CD14-positive monocyte (primary cell): ENCODE data around the gene WDFY3. TPM values are rescaled to one million over a fixed set of nuclear protein-coding genes. Genes with fewer than 3 reads are reported as not detected.

ENCODE experiments used
- DNase-seq, 3 donors: peaks; one replicate each; pipeline ENCODE4 v3.0.0-alpha.2; 2011 to 2022
- H2AFZ ChIP-seq: 2 replicates; pipeline ENCODE4 v1.6.0; 2012; ENCODE audit warnings: mild to moderate bottlenecking, low read depth, low read length, inconsistent platforms; ENCODE audit not compliant: insufficient read depth, poor library complexity, severe bottlenecking
- H3K27ac ChIP-seq, 2 donors: 1 replicate in 1 of 2; 2 replicates in 1 of 2; pipeline ENCODE4 v1.5.1; 2012 to 2013; ENCODE audit warnings: low read length in 2 of 2, control low read depth in 1 of 2, inconsistent platforms in 1 of 2, low read depth in 1 of 2, mild to moderate bottlenecking in 1 of 2
- H3K27me3 ChIP-seq, 2 donors: one replicate each; pipeline versions ENCODE4 v1.6.0 to v1.6.1; 2011 to 2013; ENCODE audit warnings: low read length in 2 of 2; ENCODE audit not compliant: control insufficient read depth in 2 of 2, insufficient read depth in 2 of 2
- H3K36me3 ChIP-seq, 2 donors: replicated peaks in 1 of 2; 1 replicate in 1 of 2; 2 replicates in 1 of 2; pipeline versions ENCODE4 v1.5.1 to v1.6.1; 2012 to 2013; ENCODE audit warnings: low read length in 2 of 2, control low read depth in 1 of 2, inconsistent platforms in 1 of 2, mild to moderate bottlenecking in 1 of 2; ENCODE audit not compliant: insufficient read depth in 2 of 2, control insufficient read depth in 1 of 2
- H3K4me1 ChIP-seq, 2 donors: 1 replicate in 1 of 2; 2 replicates in 1 of 2; pipeline versions ENCODE4 v1.5.1 to v1.6.1; 2012 to 2013; ENCODE audit warnings: low read length in 2 of 2, control low read depth in 1 of 2, inconsistent platforms in 1 of 2, mild to moderate bottlenecking in 1 of 2, moderate library complexity in 1 of 2; ENCODE audit not compliant: insufficient read depth in 2 of 2, control insufficient read depth in 1 of 2
- H3K4me2 ChIP-seq: replicated peaks from 2 replicates; pipeline ENCODE3; 2012; ENCODE audit warnings: low read length, moderate library complexity, mild to moderate bottlenecking; ENCODE audit not compliant: poor library complexity, severe bottlenecking; ENCODE audit errors: extremely low read depth
- H3K4me3 ChIP-seq, 3 experiments: fragments of 200-600 bp in 1 of 3; sonication (generic) in 1 of 3; replicated peaks in 1 of 3; 1 replicate in 2 of 3; 2 replicates in 1 of 3; pipeline ENCODE4 v1.5.1; 2011 to 2013; ENCODE audit warnings: low read length in 3 of 3, mild to moderate bottlenecking in 3 of 3, control low read depth in 2 of 3, low read depth in 2 of 3, inconsistent platforms in 1 of 3, moderate library complexity in 1 of 3
- H3K79me2 ChIP-seq: 2 replicates; pipeline ENCODE4 v1.6.0; 2012; ENCODE audit warnings: mild to moderate bottlenecking, control low read depth, inconsistent platforms, low read length, moderate library complexity; ENCODE audit not compliant: insufficient read depth
- H3K9ac ChIP-seq: 2 replicates; pipeline ENCODE4 v1.6.0; 2017; ENCODE audit warnings: low read length, mild to moderate bottlenecking; ENCODE audit not compliant: insufficient read depth, poor library complexity, severe bottlenecking
- H3K9me3 ChIP-seq, 2 donors: replicated peaks in 1 of 2; 1 replicate in 1 of 2; 2 replicates in 1 of 2; pipeline versions ENCODE4 v1.5.1 to v1.6.1; 2012 to 2013; ENCODE audit warnings: low read length in 2 of 2, control low read depth in 1 of 2; ENCODE audit not compliant: control insufficient read depth in 1 of 2, insufficient read depth in 1 of 2
- H4K20me1 ChIP-seq: 2 replicates; pipeline ENCODE4 v1.6.0; 2012; ENCODE audit warnings: mild to moderate bottlenecking, low read length, control low read depth, moderate library complexity; ENCODE audit not compliant: insufficient read depth
- H3K27ac Mint-ChIP-seq, 7 donors: one replicate each; pipeline ENCODE4 v1.8.0; 2020; ENCODE audit warnings: mild to moderate bottlenecking in 7 of 7, mixed read lengths in 7 of 7, moderate library complexity in 6 of 7, inconsistent platforms in 2 of 7
- H3K27me3 Mint-ChIP-seq, 3 donors: one replicate each; pipeline ENCODE4 v1.8.0; 2021 to 2022; ENCODE audit warnings: low read depth in 3 of 3, mild to moderate bottlenecking in 3 of 3, mixed read lengths in 3 of 3, moderate library complexity in 3 of 3, inconsistent platforms in 1 of 3
- H3K36me3 Mint-ChIP-seq, 2 donors: one replicate each; pipeline ENCODE4 v1.8.0; 2020; ENCODE audit warnings: mixed read lengths in 2 of 2, inconsistent platforms in 1 of 2, mild to moderate bottlenecking in 1 of 2
- H3K4me1 Mint-ChIP-seq: one replicate; pipeline ENCODE4 v1.8.0; 2020; ENCODE audit warnings: mild to moderate bottlenecking, mixed read lengths
- H3K4me3 Mint-ChIP-seq, 2 donors: one replicate each; pipeline ENCODE4 v1.8.0; 2020; ENCODE audit warnings: mild to moderate bottlenecking in 2 of 2, mixed read lengths in 2 of 2, moderate library complexity in 1 of 2
- H3K9me3 Mint-ChIP-seq, 7 donors: one replicate each; pipeline ENCODE4 v1.8.0; 2020 to 2022; ENCODE audit warnings: mixed read lengths in 7 of 7, mild to moderate bottlenecking in 6 of 7, moderate library complexity in 6 of 7, inconsistent platforms in 2 of 7
- WGBS: methylation state at CpG from one replicate; pipeline ENCODE4 v1.1.5; 2013; ENCODE audit warnings: missing lambda C conversion rate; ENCODE audit not compliant: insufficient coverage; 5-methylcytosine and 5-hydroxymethylcytosine counted together
- intact Hi-C, 2 donors: fragments of 100-400 bp; cut with micrococcal nuclease; formaldehyde crosslinking; loops; one replicate each; pipeline versions ENCODE4 v1.15.0 to v1.15.1; 2023
- polyA plus RNA-seq, 3 donors: library from polyadenylated mRNA; depleted of rRNA in 1 of 3; unstranded in 2 of 3; stranded (reverse) in 1 of 3; fragments of 300-500 nt in 2 of 3; fragments of >200 nt in 1 of 3; fragmentation: Illumina TruSeq in 2 of 3; gene quantifications; 1 replicate in 2 of 3; 2 replicates in 1 of 3; pipeline ENCODE4 v1.2.3, GENCODE V29; 2012 to 2021
- TF ChIP-seq, protein P1 (sequence below): fragments of 200-600 bp; IDR thresholded peaks from one replicate; pipeline ENCODE4 v1.8.0; 2022; ENCODE audit warnings: antibody characterized with exemption, mild to moderate bottlenecking

Gene WDFY3
- polyA plus RNA-seq, 3 donors: 5.6 to 35.5 (median 5.9) TPM

DNA sequence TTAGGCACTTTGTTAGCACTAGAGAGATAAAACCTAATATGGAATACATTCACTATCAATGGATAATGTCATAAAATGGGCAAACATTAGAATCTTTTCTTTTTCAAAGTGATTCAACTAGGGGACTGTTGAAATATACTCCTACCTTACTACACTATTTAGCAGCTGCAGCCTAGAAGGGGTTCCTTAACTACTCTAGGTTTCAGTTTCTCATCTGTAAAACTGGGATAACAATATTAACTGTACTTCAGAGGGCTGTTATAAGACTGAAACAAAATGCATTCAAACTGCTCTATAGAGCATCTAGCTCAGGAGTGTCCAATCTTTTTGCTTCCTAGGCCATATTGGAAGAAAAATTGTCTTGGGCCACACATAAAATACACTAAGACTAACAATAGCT lies 236.1 kb downstream of the WDFY3 start:
- H3K36me3 Mint-ChIP-seq: peaks cover 53 to 70% of the 10 kb centered on the region in 2 donors
- no peak overlapping the region for H3K4me3 ChIP-seq
- peaks cover 54 to 87% of the 10 kb centered on the region in 2 donors for H3K36me3 ChIP-seq
- intact Hi-C loops: no loop called here
- no peak overlapping the region for H3K4me2 ChIP-seq
- no peak overlapping the region for H3K27ac ChIP-seq
- no peaks in the 10 kb centered on the region for H3K79me2 ChIP-seq
- no peak overlapping the region for H3K9ac ChIP-seq
- peak overlapping the region in 1 of 7 donors; percentile 15 for H3K27ac Mint-ChIP-seq
- no peaks in the 10 kb centered on the region for H3K4me1 ChIP-seq
- no peaks in the 10 kb centered on the region for H3K9me3 ChIP-seq
- TF ChIP-seq, protein P1, sequence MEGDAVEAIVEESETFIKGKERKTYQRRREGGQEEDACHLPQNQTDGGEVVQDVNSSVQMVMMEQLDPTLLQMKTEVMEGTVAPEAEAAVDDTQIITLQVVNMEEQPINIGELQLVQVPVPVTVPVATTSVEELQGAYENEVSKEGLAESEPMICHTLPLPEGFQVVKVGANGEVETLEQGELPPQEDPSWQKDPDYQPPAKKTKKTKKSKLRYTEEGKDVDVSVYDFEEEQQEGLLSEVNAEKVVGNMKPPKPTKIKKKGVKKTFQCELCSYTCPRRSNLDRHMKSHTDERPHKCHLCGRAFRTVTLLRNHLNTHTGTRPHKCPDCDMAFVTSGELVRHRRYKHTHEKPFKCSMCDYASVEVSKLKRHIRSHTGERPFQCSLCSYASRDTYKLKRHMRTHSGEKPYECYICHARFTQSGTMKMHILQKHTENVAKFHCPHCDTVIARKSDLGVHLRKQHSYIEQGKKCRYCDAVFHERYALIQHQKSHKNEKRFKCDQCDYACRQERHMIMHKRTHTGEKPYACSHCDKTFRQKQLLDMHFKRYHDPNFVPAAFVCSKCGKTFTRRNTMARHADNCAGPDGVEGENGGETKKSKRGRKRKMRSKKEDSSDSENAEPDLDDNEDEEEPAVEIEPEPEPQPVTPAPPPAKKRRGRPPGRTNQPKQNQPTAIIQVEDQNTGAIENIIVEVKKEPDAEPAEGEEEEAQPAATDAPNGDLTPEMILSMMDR: no peak
- no peaks in the 10 kb centered on the region for H4K20me1 ChIP-seq
- H2AFZ ChIP-seq: no peak overlapping the region
- H3K4me1 Mint-ChIP-seq: no peaks in the 10 kb centered on the region
- no peak for DNase-seq
- H3K4me3 Mint-ChIP-seq: no peak overlapping the region
- no peaks in the 10 kb centered on the region for H3K27me3 ChIP-seq
- H3K27me3 Mint-ChIP-seq: no peaks in the 10 kb centered on the region
- H3K9me3 Mint-ChIP-seq: peaks cover 0 to 3% (median 0%) of the 10 kb centered on the region in 7 donors

DNA sequence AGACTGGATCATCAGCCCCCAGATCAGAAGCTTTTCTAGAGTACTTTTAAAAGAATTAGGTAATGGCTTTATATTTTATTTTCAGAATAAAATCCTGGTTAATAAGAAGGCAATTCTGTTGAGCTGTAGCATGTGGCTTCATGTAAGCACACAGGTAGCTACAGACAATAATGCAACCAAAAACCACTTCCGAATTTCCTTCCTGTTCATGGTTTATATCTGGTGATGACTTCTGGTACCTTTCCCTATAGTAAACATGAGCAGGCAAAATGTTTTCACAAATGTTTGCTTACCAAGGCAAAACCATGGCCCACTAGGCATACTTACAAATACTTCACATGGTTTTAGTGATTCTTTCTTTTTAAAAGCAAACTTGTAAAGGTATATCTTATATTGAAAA lies 239.0 kb downstream of the WDFY3 start:
- no peaks in the 10 kb centered on the region for H3K4me1 Mint-ChIP-seq
- no peak overlapping the region for H3K4me3 Mint-ChIP-seq
- Histone ChIP-seq H3K4me2 (no peak overlapping the region), H4K20me1 (no peaks in the 10 kb centered on the region), H3K79me2 (no peaks in the 10 kb centered on the region), H3K9ac (no peak overlapping the region), H3K36me3 (peaks cover 52 to 87% of the 10 kb centered on the region in 2 donors), H3K27ac (no peak overlapping the region), H3K9me3 (no peaks in the 10 kb centered on the region), H3K4me1 (no peaks in the 10 kb centered on the region), H2AFZ (no peak overlapping the region), H3K27me3 (no peaks in the 10 kb centered on the region), H3K4me3 (no peak overlapping the region)
- peaks cover 51 to 70% of the 10 kb centered on the region in 2 donors for H3K36me3 Mint-ChIP-seq
- WGBS: no CpG with 5 or more reads among the region's 1 CpG
- no peaks in the 10 kb centered on the region for H3K9me3 Mint-ChIP-seq
- DNase-seq: no peak
- no peak overlapping the region for H3K27ac Mint-ChIP-seq
- H3K27me3 Mint-ChIP-seq: no peaks in the 10 kb centered on the region
- intact Hi-C loops: no loop called here
- TF ChIP-seq, protein P1: no peak
